ENCODE data around the gene RALGDS. TPM values are rescaled to one million over a fixed set of nuclear protein-coding genes. Genes with fewer than 3 reads are reported as not detected.
"Not testable (repeated sequence)": the region's sequence is repeated elsewhere in the genome, so short reads cannot be mapped to it uniquely, and the experiment has no call there.

RALGDS gene
- total RNA-seq, 1 experiment from 2014 or later, result 13.7 TPM

DNA sequence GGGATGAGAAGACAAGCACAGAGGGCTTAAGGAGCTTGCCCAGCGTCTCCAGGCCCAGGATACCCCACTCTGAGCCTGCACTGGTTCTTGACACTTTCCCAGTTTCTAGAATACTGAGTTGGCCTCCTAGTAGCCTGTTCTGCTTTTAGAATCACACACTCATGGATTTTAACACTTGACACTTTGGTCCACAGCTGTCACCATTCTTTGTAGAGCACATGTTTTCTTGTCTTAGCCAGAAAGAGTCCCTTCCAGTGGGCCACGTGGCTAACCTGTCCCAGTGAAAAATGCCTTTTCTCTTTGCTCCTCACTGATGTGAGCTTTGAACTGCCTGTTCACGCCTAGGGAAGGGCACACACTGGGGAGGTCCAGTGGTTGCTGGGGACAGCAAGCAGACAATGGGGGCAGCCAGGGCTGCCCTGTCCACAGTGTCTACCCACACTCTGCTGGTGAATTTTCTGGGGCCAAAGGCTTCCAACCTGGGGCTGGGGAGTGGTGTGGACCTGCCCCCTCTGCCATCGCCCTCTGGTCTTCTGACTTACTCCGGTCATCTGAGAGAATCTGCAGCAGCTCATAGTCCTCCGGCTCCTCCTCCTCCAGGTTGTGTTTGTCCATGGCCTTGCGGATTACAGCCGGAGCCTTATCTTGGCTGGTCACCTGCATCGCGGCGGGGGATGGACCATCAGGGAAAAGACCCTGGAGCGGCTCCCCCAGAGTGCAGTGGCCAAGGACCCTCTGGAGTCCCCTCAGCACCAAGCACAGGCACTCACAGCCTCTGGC lies 21.1 kb downstream of the RALGDS start:
- Mint-ChIP-seq H3K9me3 (ENCODE audit: low read depth, unreplicated experiment) (peaks cover 7% of the 10 kb centered on the region), H3K27ac (ENCODE audit: unreplicated experiment) (no peak overlapping the region), H3K4me3 (ENCODE audit: low read depth, unreplicated experiment) (no peak overlapping the region), H3K36me3 (ENCODE audit: insufficient read depth, unreplicated experiment) (peaks cover 13% of the 10 kb centered on the region), H3K27me3 (ENCODE audit: unreplicated experiment) (no peaks in the 10 kb centered on the region), H3K4me1 (ENCODE audit: low read depth, unreplicated experiment) (no peaks in the 10 kb centered on the region)
- CTCF ChIA-PET, result no interaction called here
- intact Hi-C loops (cut with micrococcal nuclease; ENCODE audit: unreplicated experiment), result no loop called here
- no peak for DNase-seq
- BruUV-seq (replicated peaks), result no TSS peak
- TF ChIP-seq, protein P1, sequence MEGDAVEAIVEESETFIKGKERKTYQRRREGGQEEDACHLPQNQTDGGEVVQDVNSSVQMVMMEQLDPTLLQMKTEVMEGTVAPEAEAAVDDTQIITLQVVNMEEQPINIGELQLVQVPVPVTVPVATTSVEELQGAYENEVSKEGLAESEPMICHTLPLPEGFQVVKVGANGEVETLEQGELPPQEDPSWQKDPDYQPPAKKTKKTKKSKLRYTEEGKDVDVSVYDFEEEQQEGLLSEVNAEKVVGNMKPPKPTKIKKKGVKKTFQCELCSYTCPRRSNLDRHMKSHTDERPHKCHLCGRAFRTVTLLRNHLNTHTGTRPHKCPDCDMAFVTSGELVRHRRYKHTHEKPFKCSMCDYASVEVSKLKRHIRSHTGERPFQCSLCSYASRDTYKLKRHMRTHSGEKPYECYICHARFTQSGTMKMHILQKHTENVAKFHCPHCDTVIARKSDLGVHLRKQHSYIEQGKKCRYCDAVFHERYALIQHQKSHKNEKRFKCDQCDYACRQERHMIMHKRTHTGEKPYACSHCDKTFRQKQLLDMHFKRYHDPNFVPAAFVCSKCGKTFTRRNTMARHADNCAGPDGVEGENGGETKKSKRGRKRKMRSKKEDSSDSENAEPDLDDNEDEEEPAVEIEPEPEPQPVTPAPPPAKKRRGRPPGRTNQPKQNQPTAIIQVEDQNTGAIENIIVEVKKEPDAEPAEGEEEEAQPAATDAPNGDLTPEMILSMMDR (IDR thresholded peaks at IDR 0.05; ENCODE audit: unreplicated experiment), result no peak

DNA sequence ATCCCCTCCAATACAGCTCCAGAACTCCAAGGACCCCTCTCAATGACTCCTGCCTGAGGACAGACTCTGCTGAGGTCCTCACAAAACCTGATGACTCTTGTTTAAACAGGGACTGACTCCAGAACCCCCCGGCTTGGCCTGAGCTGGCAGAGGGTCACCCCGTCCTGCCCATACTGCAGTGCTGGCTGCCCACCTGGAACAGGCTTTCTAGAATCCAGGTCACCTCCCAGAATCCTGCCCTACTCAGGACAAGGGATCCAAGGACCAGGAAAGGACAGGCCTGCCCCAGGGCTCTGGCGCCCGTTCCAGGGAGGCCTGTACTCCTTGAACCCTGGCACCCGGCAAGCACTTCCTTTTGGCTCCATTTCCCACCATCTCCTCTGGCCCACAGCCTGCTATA lies 22.2 kb downstream of the RALGDS start:
- CTCF ChIA-PET, result no interaction called here
- no TSS peak for BruUV-seq (replicated peaks)
- peaks cover 11% of the 10 kb centered on the region for H3K36me3 Mint-ChIP-seq (ENCODE audit: insufficient read depth, unreplicated experiment)
- TF ChIP-seq, protein P1 (IDR thresholded peaks at IDR 0.05; ENCODE audit: unreplicated experiment), result no peak
- peaks cover 7% of the 10 kb centered on the region for H3K9me3 Mint-ChIP-seq (ENCODE audit: low read depth, unreplicated experiment)
- DNase-seq, result no peak
- H3K4me1 Mint-ChIP-seq (ENCODE audit: low read depth, unreplicated experiment), result no peaks in the 10 kb centered on the region
- no peak overlapping the region for H3K27ac Mint-ChIP-seq (ENCODE audit: unreplicated experiment)
- H3K4me3 Mint-ChIP-seq (ENCODE audit: low read depth, unreplicated experiment), result no peak overlapping the region
- no peaks in the 10 kb centered on the region for H3K27me3 Mint-ChIP-seq (ENCODE audit: unreplicated experiment)
- intact Hi-C loops (cut with micrococcal nuclease; ENCODE audit: unreplicated experiment), result no loop called here

DNA sequence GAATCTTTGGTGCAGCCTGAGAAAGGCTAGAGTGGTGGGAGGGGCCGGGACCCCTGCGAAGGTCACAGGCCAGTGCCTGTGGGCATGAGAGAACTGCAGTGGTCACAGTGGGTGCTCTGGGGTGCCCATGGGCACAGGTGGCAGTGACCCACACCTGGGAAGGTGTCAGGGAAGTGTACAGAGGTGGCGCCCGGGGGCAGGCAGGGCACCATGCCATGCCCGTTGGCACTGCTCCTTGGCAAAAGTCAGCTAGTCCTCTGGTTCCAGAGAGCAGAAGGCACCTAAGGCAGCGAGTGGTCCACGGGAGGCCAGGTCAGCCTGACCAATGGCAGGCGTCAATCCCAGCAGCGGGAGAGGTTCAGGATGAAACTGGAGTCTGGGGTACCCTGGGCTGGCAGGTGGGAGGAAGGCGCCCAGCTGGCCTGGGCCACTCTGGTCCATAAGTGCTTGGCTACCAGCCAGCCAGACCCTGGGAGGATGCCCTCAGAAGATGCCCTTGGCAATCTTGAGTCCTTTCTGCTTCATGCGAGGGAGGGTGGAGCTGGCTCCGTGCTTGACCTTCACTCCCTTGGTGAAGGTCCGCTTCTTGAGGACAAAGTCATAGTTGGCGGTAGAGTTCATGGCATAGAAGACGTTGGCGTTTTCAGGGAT lies 22.8 kb downstream of the RALGDS start:
- no peak overlapping the region for H3K4me3 Mint-ChIP-seq (ENCODE audit: low read depth, unreplicated experiment)
- peaks cover 7% of the 10 kb centered on the region for H3K9me3 Mint-ChIP-seq (ENCODE audit: low read depth, unreplicated experiment)
- H3K27me3 Mint-ChIP-seq (ENCODE audit: unreplicated experiment), result no peaks in the 10 kb centered on the region
- H3K27ac Mint-ChIP-seq (ENCODE audit: unreplicated experiment), result no peak overlapping the region
- TF ChIP-seq, protein P1 (IDR thresholded peaks at IDR 0.05; ENCODE audit: unreplicated experiment), result no peak
- H3K36me3 Mint-ChIP-seq (ENCODE audit: insufficient read depth, unreplicated experiment), result peaks cover 9% of the 10 kb centered on the region
- CTCF ChIA-PET, result no interaction called here
- no peak for DNase-seq
- BruUV-seq (replicated peaks), result no TSS peak
- intact Hi-C loops (cut with micrococcal nuclease; ENCODE audit: unreplicated experiment), result no loop called here
- no peaks in the 10 kb centered on the region for H3K4me1 Mint-ChIP-seq (ENCODE audit: low read depth, unreplicated experiment)

DNA sequence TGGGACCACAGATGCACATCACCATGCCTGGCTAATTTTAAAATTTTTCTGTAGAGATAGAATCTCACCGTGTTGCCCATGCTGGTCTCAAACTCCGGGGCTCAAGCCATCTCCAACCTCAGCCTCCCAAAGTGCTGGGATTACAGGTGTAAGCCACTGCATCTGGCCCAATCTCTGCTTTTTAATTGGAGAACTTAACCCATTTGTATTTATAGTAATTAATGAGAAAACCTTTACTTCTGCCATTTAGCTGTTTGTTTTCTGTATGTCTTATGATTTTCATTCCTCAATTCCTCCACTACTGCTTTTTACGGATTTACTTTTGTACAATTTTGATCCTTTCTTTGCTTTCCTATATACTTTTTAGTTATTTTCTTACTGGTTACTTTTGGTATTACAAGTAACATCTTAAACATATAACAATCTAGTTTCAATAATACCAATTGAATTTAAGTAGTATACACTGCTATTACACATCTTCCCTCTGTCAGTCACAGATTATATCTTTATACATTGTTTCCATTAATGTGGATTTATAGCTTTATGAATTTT lies 26.1 kb downstream of the RALGDS start:
- Mint-ChIP-seq H3K4me1 (ENCODE audit: low read depth, unreplicated experiment) (no peaks in the 10 kb centered on the region), H3K4me3 (ENCODE audit: low read depth, unreplicated experiment) (no peak overlapping the region), H3K27me3 (ENCODE audit: unreplicated experiment) (no peaks in the 10 kb centered on the region), H3K36me3 (ENCODE audit: insufficient read depth, unreplicated experiment) (peaks cover 4% of the 10 kb centered on the region), H3K9me3 (ENCODE audit: low read depth, unreplicated experiment) (peaks cover 7% of the 10 kb centered on the region), H3K27ac (ENCODE audit: unreplicated experiment) (no peak overlapping the region)
- DNase-seq, result no peak
- no TSS peak for BruUV-seq (replicated peaks)
- intact Hi-C loops (cut with micrococcal nuclease; ENCODE audit: unreplicated experiment), result no loop called here
- CTCF ChIA-PET, result interaction anchor here (0.6 kb wide), 1 partner anchor 8 kb away, joined by 3 read pairs; no protein-coding TSS in a partner anchor
- TF ChIP-seq, protein P1 (IDR thresholded peaks at IDR 0.05; ENCODE audit: unreplicated experiment), result no peak

DNA sequence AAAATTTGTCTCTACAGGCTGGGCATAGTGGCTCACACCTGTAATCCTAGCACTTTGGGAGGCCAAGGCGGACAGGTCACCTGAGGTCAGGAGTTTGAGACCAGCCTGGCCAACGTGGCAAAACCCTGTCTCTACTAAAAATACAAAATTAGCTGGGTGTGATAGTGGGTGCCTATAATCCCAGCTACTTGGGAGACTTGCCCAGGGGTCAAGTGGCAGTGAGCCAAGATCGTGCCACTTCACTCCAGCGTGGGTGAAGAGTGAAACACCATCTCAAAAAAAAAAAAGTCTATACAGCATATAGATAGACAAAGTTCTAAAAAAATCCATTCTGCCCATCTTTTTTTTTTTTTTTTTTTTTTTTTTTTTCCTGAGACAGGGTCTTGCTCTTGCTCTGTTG lies 26.7 kb downstream of the RALGDS start:
- DNase-seq; BruUV-seq (replicated peaks); H3K36me3 Mint-ChIP-seq (ENCODE audit: insufficient read depth, unreplicated experiment); intact Hi-C loops (cut with micrococcal nuclease; ENCODE audit: unreplicated experiment); H3K27ac Mint-ChIP-seq (ENCODE audit: unreplicated experiment); H3K4me3 Mint-ChIP-seq (ENCODE audit: low read depth, unreplicated experiment); H3K9me3 Mint-ChIP-seq (ENCODE audit: low read depth, unreplicated experiment); H3K4me1 Mint-ChIP-seq (ENCODE audit: low read depth, unreplicated experiment); H3K27me3 Mint-ChIP-seq (ENCODE audit: unreplicated experiment): not testable (repeated sequence)
- CTCF ChIA-PET, result interaction anchor here (0.6 kb wide), 1 partner anchor 9 kb away, joined by 3 read pairs; no protein-coding TSS in a partner anchor
